RKO (cell line): ENCODE results near the gene F12.

Source experiments
- DNase-seq: peaks from one replicate; pipeline ENCODE4 v3.0.0-alpha.2; 2016; ENCODE audit warnings: low spot score

The F12 gene

GRCh38 chr5:177410575-177410974 is 1.2 kb upstream of the F12 start:
- DNase-seq: no peak

- no peak for DNase-seq
Observed at GRCh38 chr5:177405805-177406204, 3.6 kb downstream of the F12 start.

GRCh38 chr5:177405312-177405711 is 4.1 kb downstream of the F12 start:
- no peak for DNase-seq

GRCh38 chr5:177404641-177405179 is 4.7 kb downstream of the F12 start:
- no peak for DNase-seq

GRCh38 chr5:177403792-177404640 is 5.3 kb downstream of the F12 start:
- peak; percentile 86 for DNase-seq

GRCh38 chr5:177403102-177403791 is 6.1 kb downstream of the F12 start:
- peak; percentile 68 for DNase-seq

GRCh38 chr5:177402271-177403043 is 6.9 kb downstream of the F12 start:
- peak; percentile 64 for DNase-seq

- no peak for DNase-seq
Observed at GRCh38 chr5:177399997-177400868, 9.1 kb downstream of the F12 start, which contains the start of gene PFN3. TSS of gene PFN3 (minus strand) at chr5:177400661. CDS start at chr5:177400576, 85 bp downstream.

GRCh38 chr5:177397875-177398390 is 11.4 kb downstream of the F12 start:
- no peak for DNase-seq

GRCh38 chr5:177396807-177397206 is 12.6 kb downstream of the F12 start:
- DNase-seq: no peak

- DNase-seq: no peak
Observed at GRCh38 chr5:177396078-177396477, 13.3 kb downstream of the F12 start.

GRCh38 chr5:177393990-177394389 is 15.4 kb downstream of the F12 start:
- no peak for DNase-seq

GRCh38 chr5:177393206-177393765 is 16.1 kb downstream of the F12 start:
- no peak for DNase-seq

- DNase-seq: no peak
Observed at GRCh38 chr5:177392765-177393164, 16.6 kb downstream of the F12 start.

GRCh38 chr5:177390363-177391300 is 18.7 kb downstream of the F12 start:
- DNase-seq: peak; percentile 88

- DNase-seq: peak; percentile 53
Observed at GRCh38 chr5:177389241-177390169, 19.9 kb downstream of the F12 start.

- no peak for DNase-seq
Observed at GRCh38 chr5:177388521-177389052, 20.8 kb downstream of the F12 start.

GRCh38 chr5:177387405-177387804 is 22.0 kb downstream of the F12 start:
- no peak for DNase-seq
